Mononuclear cell (primary cell): Measurements from ENCODE around the gene SNRNP48. TPM values are rescaled to one million over a fixed set of nuclear protein-coding genes. Genes with fewer than 3 reads are reported as not detected.

Experiments used
- H3K27me3 ChIP-seq: 2 replicates; pipeline ENCODE4 v1.6.0; 2011; ENCODE audit warnings: low read length, control low read depth; ENCODE audit not compliant: insufficient read depth
- H3K4me1 ChIP-seq: 2 replicates; pipeline ENCODE4 v1.5.1; 2011; ENCODE audit warnings: mild to moderate bottlenecking, low read length, control low read depth; ENCODE audit not compliant: insufficient read depth
- H3K4me3 ChIP-seq: 2 replicates; pipeline ENCODE4 v1.5.1; 2011; ENCODE audit warnings: mild to moderate bottlenecking, low read length, moderate library complexity
- H3K9me3 ChIP-seq: 2 replicates; pipeline ENCODE4 v1.5.1; 2011; ENCODE audit warnings: low read depth, mild to moderate bottlenecking, control low read depth, low read length
- total RNA-seq: library from RNA; depleted of rRNA; stranded (reverse); fragments of >200 nt; gene quantifications from one replicate; pipeline ENCODE4 v1.2.3, GENCODE V29; 2012

Gene SNRNP48
- total RNA-seq, 1 donor = 16.4 TPM

DNA sequence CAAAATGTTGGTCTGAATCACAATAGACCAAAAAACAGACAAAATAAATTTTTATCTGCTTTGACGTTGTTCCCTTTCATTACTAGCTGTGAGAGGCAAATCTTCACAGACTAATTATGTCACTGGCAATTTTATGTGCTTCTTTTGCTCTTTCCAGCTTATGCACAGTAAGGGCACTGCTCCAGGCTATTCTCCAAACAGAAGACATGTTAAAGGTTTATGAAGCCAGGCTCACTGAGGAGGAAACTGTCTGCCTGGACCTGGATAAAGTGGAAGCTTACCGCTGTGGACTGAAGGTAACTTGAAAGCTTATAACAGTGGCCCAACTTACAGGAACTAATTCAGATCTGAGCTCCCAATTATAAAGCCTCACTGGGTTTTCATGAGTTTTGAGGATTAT is 15.5 kb upstream of the SNRNP48 start:
- no peak overlapping the region for H3K4me3 ChIP-seq
- no peaks in the 10 kb centered on the region for H3K9me3 ChIP-seq
- H3K27me3 ChIP-seq = no peaks in the 10 kb centered on the region
- no peaks in the 10 kb centered on the region for H3K4me1 ChIP-seq

DNA sequence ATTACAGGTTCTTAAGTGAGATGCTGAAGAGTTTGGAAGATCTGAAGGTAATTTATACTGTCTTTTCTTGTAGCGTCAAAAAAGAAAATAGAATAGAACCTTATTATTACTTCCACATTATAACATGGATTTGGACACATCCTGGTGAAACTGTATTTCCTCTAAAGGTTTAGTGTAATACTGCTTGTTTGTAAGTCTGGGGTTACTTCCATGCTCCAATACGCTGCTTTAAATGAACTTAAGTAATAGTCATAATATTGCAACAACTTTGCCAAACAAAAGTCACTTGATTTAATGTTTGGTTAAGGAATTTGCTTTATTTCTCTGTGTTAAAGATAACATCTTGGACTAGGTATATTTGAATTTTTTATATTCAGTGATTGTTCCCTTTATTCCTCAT is 11.5 kb upstream of the SNRNP48 start:
- Histone ChIP-seq H3K4me3 (no peak overlapping the region), H3K27me3 (no peaks in the 10 kb centered on the region), H3K4me1 (no peaks in the 10 kb centered on the region), H3K9me3 (no peaks in the 10 kb centered on the region)

DNA sequence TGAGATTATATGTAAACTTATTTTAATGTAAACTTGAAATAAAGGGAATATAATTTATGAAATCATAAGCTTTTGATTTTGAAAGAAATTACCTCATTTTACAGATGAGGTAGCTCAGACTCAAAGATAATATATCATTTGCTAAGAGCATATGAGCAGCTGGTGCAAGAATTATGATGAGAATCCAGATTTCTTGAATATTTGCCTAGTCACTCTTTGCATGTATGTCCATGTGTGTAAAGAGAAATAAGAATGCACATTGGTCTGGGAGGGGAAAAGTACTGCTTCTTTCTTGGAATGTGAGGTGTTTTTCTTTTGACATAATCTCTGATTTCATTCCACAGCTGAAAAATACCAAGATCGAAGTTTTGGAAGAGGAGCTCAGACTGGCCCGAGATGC is 11.1 kb upstream of the SNRNP48 start:
- Histone ChIP-seq H3K9me3 (no peaks in the 10 kb centered on the region), H3K27me3 (no peaks in the 10 kb centered on the region), H3K4me1 (no peaks in the 10 kb centered on the region), H3K4me3 (no peak overlapping the region)

DNA sequence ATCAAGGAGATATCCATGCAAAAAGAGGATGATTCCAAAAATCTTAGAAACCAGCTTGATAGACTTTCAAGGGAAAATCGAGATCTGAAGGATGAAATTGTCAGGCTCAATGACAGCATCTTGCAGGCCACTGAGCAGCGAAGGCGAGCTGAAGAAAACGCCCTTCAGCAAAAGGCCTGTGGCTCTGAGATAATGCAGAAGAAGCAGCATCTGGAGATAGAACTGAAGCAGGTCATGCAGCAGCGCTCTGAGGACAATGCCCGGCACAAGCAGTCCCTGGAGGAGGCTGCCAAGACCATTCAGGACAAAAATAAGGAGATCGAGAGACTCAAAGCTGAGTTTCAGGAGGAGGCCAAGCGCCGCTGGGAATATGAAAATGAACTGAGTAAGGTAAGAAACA is 10.1 kb upstream of the SNRNP48 start:
- Histone ChIP-seq H3K9me3 (no peaks in the 10 kb centered on the region), H3K4me1 (no peaks in the 10 kb centered on the region), H3K4me3 (no peak overlapping the region), H3K27me3 (no peaks in the 10 kb centered on the region)

DNA sequence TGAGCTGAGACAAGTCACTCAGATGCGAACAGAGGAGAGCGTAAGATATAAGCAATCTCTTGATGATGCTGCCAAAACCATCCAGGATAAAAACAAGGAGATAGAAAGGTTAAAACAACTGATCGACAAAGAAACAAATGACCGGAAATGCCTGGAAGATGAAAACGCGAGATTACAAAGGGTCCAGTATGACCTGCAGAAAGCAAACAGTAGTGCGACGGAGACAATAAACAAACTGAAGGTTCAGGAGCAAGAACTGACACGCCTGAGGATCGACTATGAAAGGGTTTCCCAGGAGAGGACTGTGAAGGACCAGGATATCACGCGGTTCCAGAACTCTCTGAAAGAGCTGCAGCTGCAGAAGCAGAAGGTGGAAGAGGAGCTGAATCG is 9.5 kb upstream of the SNRNP48 start:
- no peak overlapping the region for H3K4me3 ChIP-seq
- H3K9me3 ChIP-seq = no peaks in the 10 kb centered on the region
- no peaks in the 10 kb centered on the region for H3K27me3 ChIP-seq
- H3K4me1 ChIP-seq = no peaks in the 10 kb centered on the region

DNA sequence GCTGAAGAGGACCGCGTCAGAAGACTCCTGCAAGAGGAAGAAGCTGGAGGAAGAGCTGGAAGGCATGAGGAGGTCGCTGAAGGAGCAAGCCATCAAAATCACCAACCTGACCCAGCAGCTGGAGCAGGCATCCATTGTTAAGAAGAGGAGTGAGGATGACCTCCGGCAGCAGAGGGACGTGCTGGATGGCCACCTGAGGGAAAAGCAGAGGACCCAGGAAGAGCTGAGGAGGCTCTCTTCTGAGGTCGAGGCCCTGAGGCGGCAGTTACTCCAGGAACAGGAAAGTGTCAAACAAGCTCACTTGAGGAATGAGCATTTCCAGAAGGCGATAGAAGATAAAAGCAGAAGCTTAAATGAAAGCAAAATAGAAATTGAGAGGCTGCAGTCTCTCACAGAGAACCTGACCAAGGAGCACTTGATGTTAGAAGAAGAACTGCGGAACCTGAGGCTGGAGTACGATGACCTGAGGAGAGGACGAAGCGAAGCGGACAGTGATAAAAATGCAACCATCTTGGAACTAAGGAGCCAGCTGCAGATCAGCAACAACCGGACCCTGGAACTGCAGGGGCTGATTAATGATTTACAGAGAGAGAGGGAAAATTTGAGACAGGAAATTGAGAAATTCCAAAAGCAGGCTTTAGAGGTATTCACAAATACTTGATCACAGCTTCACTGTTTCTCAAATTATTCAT is 8.9 kb upstream of the SNRNP48 start:
- Histone ChIP-seq H3K9me3 (no peaks in the 10 kb centered on the region), H3K4me1 (no peaks in the 10 kb centered on the region), H3K4me3 (no peak overlapping the region), H3K27me3 (no peaks in the 10 kb centered on the region)

DNA sequence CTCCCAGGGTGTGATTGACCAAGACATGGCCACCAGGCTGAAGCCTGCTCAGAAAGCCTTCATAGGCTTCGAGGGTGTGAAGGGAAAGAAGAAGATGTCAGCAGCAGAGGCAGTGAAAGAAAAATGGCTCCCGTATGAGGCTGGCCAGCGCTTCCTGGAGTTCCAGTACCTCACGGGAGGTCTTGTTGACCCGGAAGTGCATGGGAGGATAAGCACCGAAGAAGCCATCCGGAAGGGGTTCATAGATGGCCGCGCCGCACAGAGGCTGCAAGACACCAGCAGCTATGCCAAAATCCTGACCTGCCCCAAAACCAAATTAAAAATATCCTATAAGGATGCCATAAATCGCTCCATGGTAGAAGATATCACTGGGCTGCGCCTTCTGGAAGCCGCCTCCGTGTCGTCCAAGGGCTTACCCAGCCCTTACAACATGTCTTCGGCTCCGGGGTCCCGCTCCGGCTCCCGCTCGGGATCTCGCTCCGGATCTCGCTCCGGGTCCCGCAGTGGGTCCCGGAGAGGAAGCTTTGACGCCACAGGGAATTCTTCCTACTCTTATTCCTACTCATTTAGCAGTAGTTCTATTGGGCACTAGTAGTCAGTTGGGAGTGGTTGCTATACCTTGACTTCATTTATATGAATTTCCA is 4.6 kb upstream of the SNRNP48 start:
- no peaks in the 10 kb centered on the region for H3K27me3 ChIP-seq
- no peak overlapping the region for H3K4me3 ChIP-seq
- no peaks in the 10 kb centered on the region for H3K4me1 ChIP-seq
- no peaks in the 10 kb centered on the region for H3K9me3 ChIP-seq

DNA sequence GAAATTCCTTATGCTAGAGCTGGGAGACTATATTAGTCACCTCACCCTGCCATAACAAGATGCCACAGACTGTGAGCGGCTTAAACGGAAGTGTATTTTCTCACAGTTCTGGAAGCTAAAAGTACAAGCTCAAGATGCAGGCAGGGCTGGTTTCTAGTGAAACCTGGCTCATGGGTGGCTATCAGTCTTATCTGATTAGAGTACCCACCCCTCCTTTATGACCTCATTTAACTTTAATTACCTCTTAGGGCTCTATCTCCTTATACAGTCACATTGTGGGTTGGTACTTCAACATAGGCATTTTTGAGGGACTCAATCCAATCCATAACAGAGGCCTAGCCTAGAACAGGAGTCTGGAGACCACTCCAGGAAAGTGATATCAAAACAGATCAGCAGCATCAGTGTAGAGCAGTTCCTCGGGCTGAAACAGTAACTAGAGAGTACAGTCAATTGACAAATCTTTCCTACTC is 2.3 kb upstream of the SNRNP48 start:
- no peak overlapping the region for H3K4me3 ChIP-seq
- peaks cover 19% of the 10 kb centered on the region for H3K4me1 ChIP-seq
- H3K9me3 ChIP-seq = no peaks in the 10 kb centered on the region
- H3K27me3 ChIP-seq = no peaks in the 10 kb centered on the region

DNA sequence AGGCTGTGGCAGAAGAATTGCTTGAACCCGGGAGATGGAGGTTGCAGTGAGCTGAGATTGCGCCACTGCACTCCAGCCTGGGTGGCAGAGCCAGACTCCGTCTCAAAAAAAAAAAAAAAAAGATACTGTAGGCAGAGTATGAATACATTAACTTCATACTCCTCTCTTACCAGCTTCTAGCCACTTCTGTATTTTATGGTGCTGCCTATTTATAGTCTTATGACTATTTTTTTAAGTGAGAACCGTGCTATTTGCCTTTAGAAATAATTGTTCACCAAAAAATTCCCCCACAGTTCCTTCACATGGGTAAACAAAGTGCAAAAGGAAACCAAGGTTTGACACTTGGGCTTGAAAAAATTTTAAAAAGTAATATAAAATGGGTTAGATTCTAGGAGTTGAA is 1.5 kb upstream of the SNRNP48 start:
- H3K27me3 ChIP-seq = no peaks in the 10 kb centered on the region
- no peak overlapping the region for H3K4me3 ChIP-seq
- no peaks in the 10 kb centered on the region for H3K9me3 ChIP-seq
- H3K4me1 ChIP-seq = peaks cover 20% of the 10 kb centered on the region

DNA sequence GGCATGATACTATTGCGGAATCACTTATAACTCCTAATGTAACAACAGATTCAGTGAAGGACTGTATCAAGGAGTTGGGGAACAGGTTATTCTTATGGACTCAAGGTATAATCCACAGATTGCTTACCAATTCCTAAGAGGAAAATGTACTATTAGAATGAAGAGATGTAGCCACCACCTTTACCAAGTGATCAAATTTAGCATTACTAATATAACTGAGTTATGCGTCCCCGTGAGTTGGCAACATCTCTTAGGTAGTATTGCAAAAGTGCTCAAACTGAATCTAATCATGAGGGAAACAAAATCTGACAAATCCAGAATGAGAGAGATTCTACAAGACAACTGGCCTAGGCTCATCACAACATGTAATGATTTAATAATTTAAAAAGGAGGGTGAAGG is 777 bp upstream of the SNRNP48 start:
- peaks cover 20% of the 10 kb centered on the region for H3K4me1 ChIP-seq
- H3K9me3 ChIP-seq = no peaks in the 10 kb centered on the region
- no peak overlapping the region for H3K4me3 ChIP-seq
- no peaks in the 10 kb centered on the region for H3K27me3 ChIP-seq

DNA sequence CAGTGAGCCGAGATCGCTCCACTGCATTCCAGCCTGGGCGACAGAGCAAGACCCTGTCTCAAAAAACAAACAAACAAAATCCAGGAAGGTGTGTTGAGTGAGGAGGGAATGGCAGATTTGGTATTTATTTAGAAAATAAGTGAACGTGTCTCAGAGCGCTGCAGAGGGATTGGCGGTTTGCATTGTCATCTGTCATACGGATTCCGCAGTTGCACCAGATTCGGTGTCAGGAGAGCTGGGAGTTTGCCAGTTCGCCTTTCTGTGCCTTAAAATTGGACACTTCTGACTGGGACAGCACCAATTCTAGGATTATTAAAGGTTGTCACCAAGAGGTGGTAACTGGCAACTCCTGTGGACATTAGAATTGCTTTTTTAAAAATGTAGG is 912 bp downstream of the SNRNP48 start:
- peaks cover 20% of the 10 kb centered on the region for H3K4me1 ChIP-seq
- H3K9me3 ChIP-seq = no peaks in the 10 kb centered on the region
- H3K27me3 ChIP-seq = no peaks in the 10 kb centered on the region
- peak overlapping the region; percentile 77 for H3K4me3 ChIP-seq

DNA sequence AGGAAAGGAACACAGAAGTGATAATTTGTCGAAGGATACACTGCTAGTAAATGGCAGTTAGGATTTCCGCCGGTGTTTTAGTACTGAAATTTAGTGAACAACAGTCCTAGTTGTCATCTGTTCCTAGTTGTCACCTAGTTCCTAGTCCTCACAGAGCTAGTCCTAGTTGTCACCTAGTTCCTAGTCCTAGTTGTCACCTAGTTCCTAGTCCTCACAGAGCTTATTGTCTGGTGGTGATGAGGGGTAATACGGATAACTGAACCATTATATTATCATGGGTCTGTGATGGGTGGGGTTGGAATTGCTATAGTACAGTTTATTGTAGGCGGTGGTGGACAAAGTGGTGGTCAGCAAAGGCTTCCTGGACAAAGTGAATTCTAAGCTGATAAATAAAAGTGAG is 1.8 kb downstream of the SNRNP48 start:
- H3K27me3 ChIP-seq = no peaks in the 10 kb centered on the region
- H3K9me3 ChIP-seq = no peaks in the 10 kb centered on the region
- peaks cover 20% of the 10 kb centered on the region for H3K4me1 ChIP-seq
- no peak overlapping the region for H3K4me3 ChIP-seq

DNA sequence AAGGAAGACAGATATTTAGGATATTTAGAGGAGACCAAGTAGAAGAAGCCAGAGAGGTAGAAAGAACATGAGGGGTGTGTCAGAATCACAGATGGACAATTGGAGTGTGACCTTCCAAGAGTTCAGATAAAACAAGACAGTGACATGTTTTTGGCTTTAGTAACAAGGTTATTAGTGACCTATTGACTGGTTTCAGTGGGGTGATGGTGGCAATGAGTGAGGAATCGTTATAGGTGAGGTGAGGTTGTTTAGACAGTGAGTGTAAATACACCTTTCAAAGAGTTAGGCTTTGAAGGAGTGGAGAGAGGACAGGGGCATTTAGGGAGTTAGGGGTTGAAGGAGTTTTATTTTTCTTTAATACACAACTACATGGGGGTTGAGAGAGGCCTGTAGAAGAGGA is 3.2 kb downstream of the SNRNP48 start:
- Histone ChIP-seq H3K9me3 (no peaks in the 10 kb centered on the region), H3K4me3 (no peak overlapping the region)

DNA sequence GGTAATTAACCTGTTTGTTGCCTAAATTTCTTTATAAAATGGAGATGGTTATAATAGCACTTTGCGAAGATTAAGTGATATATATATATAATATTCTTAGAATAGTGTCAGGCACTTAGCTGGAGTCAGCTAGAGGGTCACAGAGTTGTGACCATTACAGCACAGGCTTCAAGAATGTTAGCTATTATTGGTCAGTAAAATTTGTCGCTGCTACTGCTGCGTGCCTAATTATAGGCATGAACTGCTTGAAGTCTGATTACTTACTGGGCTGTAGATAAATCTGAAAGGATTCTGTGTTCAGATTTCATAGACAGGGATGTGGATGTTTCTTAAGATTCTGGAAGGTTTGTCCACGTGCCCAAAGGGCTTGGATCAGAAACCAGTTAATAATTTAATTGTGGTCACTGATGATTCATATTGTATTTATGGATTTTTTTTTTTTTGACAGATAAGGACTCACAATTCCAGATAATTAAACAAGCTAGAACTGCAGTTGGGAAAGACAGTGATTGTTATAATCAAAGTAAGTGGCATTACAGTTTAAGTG is 4.7 kb downstream of the SNRNP48 start:
- Histone ChIP-seq H3K4me1 (peaks cover 20% of the 10 kb centered on the region), H3K27me3 (no peaks in the 10 kb centered on the region), H3K4me3 (no peak overlapping the region), H3K9me3 (no peaks in the 10 kb centered on the region)

More for the DNA sequence above, 3.2 kb downstream of the SNRNP48 start:
- Histone ChIP-seq H3K4me1 (peaks cover 20% of the 10 kb centered on the region), H3K27me3 (no peaks in the 10 kb centered on the region)

DNA sequence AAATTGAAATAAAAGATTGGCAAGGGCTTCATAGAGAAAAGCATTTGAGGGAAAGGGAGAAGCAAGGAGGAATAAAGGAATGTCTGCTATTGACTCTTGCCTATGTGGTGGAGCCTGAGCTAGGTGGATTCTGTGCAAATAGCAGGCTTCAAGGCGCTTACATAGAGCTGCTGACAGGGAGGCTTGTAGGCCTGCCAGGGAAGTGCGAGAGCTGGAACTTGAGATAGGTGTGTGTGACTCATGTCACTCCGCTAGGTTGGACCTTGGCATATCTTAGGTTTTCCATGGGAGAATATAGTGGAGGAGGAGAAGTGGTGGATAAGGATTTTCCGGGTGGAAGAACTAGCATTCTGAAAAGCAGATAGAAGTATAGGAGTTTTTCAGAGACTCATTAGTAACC is 14.0 kb downstream of the SNRNP48 start:
- H3K27me3 ChIP-seq = no peaks in the 10 kb centered on the region
- H3K4me3 ChIP-seq = no peak overlapping the region
- H3K9me3 ChIP-seq = no peaks in the 10 kb centered on the region
- H3K4me1 ChIP-seq = no peaks in the 10 kb centered on the region

DNA sequence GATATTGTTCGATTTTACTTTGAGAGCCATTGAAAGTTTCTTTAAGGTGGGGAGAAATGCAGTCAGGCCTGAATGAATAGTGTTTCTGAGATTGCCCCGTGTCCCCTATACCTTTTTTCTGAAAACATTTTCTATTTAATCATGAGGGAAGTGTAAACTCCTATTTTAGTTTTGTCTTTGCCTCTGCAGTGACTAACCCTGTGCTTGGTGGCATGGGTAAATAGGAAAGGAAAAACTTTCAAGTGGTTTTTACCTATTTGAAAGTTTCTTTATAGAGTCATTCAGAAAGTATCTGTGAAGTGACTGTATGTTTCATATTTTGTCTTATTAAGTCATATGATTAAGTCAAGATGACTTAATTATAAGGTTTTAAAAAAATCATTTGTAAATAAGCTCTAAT is 14.5 kb downstream of the SNRNP48 start:
- Histone ChIP-seq H3K4me1 (no peaks in the 10 kb centered on the region), H3K27me3 (no peaks in the 10 kb centered on the region), H3K9me3 (no peaks in the 10 kb centered on the region), H3K4me3 (no peak overlapping the region)
